ENCODE measurements around the gene SERINC1. TPM values are rescaled to one million over a fixed set of nuclear protein-coding genes. Genes with fewer than 3 reads are reported as not detected.
A peak's percentile ranks its signal among the peaks of the same experiment; 100 is the strongest.
"Not testable (repeated sequence)": the region's sequence is repeated elsewhere in the genome, so short reads cannot be mapped to it uniquely, and the experiment has no call there.

The SERINC1 gene
- total RNA-seq = 100 to 1,000 TPM; 307 to 616 TPM
- polyA plus RNA-seq (ENCODE audit: insufficient read length in 2 of 2) = 100 to 1,000 TPM; 388 to 484 TPM
- long read RNA-seq, donor 1, transcript SERINC1-201 (10 exons, 3,137 nt) = major isoform, 133 of 364 reads
- long read RNA-seq, donor 1, partial matches to known transcripts = 231 of 364 reads
- long read RNA-seq, donor 1, other reads (novel, unspliced or antisense) = 0 of 364 reads
- long read RNA-seq, donor 2, transcript SERINC1-201 (10 exons, 3,137 nt) = major isoform, 29 of 42 reads
- long read RNA-seq, donor 2, partial matches to known transcripts = 13 of 42 reads
- long read RNA-seq, donor 2, other reads (novel, unspliced or antisense) = 0 of 42 reads
- long read RNA-seq, donor 3, transcript SERINC1-201 (10 exons, 3,137 nt) = major isoform, 54 of 73 reads
- long read RNA-seq, donor 3, partial matches to known transcripts = 19 of 73 reads
- long read RNA-seq, donor 3, other reads (novel, unspliced or antisense) = 0 of 73 reads
- long read RNA-seq, donor 4, transcript SERINC1-201 (10 exons, 3,137 nt) = major isoform, 34 of 58 reads
- long read RNA-seq, donor 4, partial matches to known transcripts = 24 of 58 reads
- long read RNA-seq, donor 4, other reads (novel, unspliced or antisense) = 0 of 58 reads

DNA sequence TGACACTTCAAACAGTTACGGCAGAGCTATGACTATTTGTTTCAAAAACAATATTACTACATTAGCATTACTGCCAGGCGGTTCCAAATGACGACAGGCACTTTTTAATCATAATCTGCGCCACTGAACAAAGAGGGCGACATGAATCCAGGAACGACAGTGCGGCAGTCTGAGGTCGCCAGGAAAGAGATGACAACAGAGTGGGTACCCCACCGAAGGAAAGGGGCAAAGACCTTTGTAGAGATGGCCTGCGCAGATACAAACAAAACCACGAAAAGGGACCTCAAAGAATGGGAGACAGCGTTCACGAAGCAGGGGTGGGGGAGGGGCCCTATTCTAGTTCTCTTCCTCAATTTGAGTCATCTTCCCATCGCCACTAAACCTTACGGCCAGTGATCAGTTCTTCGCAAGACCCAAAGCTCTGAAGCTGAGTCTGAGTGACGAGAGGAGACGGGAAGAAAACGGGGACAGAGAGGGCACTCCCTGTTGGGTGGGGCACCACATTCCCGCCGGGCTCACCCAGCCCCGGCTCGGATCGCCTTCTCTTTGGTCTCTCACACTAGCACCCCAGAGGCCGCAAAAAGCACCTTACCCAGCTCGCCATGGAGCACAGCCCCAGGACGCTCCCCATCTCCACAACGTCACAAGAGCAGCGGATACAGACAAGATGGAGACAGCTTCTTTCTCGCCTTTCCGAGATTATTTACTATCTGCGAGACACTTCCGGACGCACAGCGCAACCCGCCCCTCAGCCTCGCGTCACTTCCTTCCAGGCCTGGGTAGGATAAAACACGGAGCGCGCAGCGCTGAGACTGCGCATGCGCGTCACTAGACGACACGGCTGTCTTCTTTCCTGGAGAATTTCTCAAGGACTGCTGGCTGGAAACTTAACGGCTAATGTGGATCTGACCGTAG lies at the start of gene SERINC1:
Gene SERINC1 (minus strand): TSS at position 701 of the 915 bp plus-strand sequence. CDS start 70 bp downstream, at position 631.
- under 1% methylated on average over 42 of the region's 49 CpGs for WGBS (ENCODE audit: insufficient coverage)
- Histone ChIP-seq H3K9me3 (ENCODE audit: control insufficient read depth, insufficient read depth, low read length) (no peaks in the 10 kb centered on the region), H3K4me1 (ENCODE audit: control insufficient read depth, insufficient read depth, low read length) (peaks cover 6% of the 10 kb centered on the region), H3K27me3 (ENCODE audit: control insufficient read depth, insufficient read depth, low read length) (no peaks in the 10 kb centered on the region), H3K36me3 (ENCODE audit: control insufficient read depth, insufficient read depth, low read length) (peaks cover 6% of the 10 kb centered on the region), H3K27ac (ENCODE audit: low read depth, low read length) (peak within 1 kb of the TSS; percentile 98), H3K4me3 (ENCODE audit: low read depth, low read length) (peak within 1 kb of the TSS; percentile 99)
- DNase-seq (ENCODE audit: low read depth in 4 of 6, low spot score in 6 of 6) = peak; percentile 86 to 99 (median 96)

DNA sequence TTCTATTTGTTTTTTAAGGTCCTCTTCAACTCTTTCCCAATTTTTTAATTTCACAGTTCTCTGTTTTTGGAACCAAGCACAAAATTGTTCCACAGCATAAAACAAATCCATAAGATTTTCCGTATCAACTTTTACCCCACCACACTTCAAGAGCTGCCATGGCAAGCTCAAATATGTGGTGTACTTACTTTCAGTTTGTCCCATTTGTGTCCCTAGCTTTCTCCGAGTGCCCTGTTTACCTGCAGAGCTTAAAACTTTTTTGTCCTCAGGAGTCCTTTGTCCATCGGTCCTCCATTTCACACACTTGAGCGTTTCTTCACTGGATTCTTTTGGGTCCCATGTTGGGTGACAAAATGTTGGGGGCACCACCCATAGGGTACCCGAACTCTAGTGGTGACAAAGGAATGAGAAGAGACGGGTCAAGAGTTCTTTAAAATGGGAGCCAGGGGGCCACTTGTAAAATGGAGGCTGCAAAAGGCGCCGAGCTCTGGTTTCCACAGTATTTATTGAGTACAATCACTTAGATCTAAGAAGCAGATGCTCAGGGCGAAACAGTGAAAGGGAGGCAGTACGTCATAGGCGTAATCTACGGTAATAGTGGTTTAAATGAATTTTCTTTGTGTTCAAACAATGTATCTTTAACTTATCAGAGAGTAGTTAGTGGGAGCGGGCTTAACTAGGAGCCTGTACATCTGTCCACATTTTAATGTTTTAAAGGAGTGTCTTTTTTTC lies 39.8 kb upstream of the SERINC1 start:
- H3K36me3 ChIP-seq (ENCODE audit: control insufficient read depth, insufficient read depth, low read length) = no peaks in the 10 kb centered on the region
- H3K27ac ChIP-seq (ENCODE audit: low read depth, low read length) = no peak overlapping the region
- WGBS (ENCODE audit: insufficient coverage) = 88% methylated on average over 7 of the region's 13 CpGs
- no peak for DNase-seq (ENCODE audit: low read depth in 4 of 6, low spot score in 6 of 6)
- no peaks in the 10 kb centered on the region for H3K4me1 ChIP-seq (ENCODE audit: control insufficient read depth, insufficient read depth, low read length)
- no peaks in the 10 kb centered on the region for H3K9me3 ChIP-seq (ENCODE audit: control insufficient read depth, insufficient read depth, low read length)
- H3K27me3 ChIP-seq (ENCODE audit: control insufficient read depth, insufficient read depth, low read length) = no peaks in the 10 kb centered on the region
- H3K4me3 ChIP-seq (ENCODE audit: low read depth, low read length) = no peak overlapping the region

DNA sequence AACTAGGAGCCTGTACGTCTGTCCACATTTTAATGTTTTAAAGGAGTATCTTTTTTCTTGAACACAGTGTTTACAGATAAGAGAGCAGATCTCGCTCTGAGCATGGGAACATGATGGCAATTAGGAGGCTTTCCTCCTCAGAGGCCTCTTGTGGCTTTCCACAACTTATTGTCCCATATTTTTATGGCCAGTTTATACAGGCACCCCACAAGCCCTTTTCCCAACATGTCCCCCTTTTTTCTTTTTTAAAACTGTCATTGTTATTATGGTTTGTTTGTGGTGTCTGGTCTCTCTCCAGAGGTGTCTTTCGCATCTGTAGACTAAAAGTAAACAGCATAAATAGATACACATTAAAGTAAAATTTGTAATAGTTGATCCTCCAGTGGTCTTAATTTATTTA lies 33.6 kb upstream of the SERINC1 start:
- DNase-seq (ENCODE audit: low read depth in 4 of 6, low spot score in 6 of 6); H3K36me3 ChIP-seq (ENCODE audit: control insufficient read depth, insufficient read depth, low read length); H3K4me3 ChIP-seq (ENCODE audit: low read depth, low read length); H3K27ac ChIP-seq (ENCODE audit: low read depth, low read length); H3K9me3 ChIP-seq (ENCODE audit: control insufficient read depth, insufficient read depth, low read length); H3K27me3 ChIP-seq (ENCODE audit: control insufficient read depth, insufficient read depth, low read length); H3K4me1 ChIP-seq (ENCODE audit: control insufficient read depth, insufficient read depth, low read length): not testable (repeated sequence)
- WGBS (ENCODE audit: insufficient coverage) = no CpG with 5 or more reads among the region's 3 CpGs

DNA sequence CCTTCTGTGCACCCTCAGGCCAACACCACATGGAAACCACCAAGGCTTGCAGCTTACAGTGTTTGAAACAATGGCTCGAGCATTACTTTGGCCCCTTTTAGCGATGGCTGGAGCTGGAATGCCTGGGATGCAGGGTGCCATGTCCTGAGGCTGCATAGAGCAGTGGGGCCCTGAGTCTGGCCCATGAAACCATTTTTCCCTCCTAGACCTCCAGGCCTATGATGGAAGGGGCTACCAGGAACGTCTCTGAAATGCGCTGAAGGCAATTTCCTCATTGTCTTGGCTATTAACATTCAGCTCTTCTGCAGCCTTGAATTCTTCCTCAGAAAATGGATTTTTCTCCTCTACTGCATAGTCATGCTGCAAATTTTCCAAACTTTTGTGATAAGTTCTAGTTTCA lies 29.9 kb upstream of the SERINC1 start:
- 85% methylated on average over 4 of the region's 4 CpGs for WGBS (ENCODE audit: insufficient coverage)
- Histone ChIP-seq H3K4me3 (ENCODE audit: low read depth, low read length) (no peak overlapping the region), H3K9me3 (ENCODE audit: control insufficient read depth, insufficient read depth, low read length) (peaks cover 11% of the 10 kb centered on the region), H3K36me3 (ENCODE audit: control insufficient read depth, insufficient read depth, low read length) (no peaks in the 10 kb centered on the region), H3K27me3 (ENCODE audit: control insufficient read depth, insufficient read depth, low read length) (no peaks in the 10 kb centered on the region), H3K4me1 (ENCODE audit: control insufficient read depth, insufficient read depth, low read length) (no peaks in the 10 kb centered on the region), H3K27ac (ENCODE audit: low read depth, low read length) (no peak overlapping the region)
- DNase-seq (ENCODE audit: low read depth in 4 of 6, low spot score in 6 of 6) = no peak

DNA sequence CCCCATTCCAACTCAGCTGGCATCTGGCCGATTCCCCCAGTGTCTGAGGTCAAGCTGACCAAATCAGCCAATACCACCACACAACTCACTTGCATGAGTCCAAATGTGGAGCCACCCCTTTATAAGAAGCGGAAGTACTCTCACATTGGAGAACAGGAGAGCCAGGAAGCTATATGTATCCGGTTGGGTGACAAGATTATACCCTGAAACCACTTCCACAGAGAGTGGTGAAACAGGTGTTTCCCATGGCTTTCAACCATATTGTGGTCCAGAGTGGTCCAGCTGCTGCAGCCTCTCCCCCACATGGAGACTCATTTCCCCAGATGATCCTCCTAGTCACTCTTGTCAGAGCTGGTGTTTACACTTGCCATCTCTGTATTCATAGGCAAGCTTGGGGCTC lies 24.0 kb upstream of the SERINC1 start:
- Histone ChIP-seq H3K36me3 (ENCODE audit: control insufficient read depth, insufficient read depth, low read length) (no peaks in the 10 kb centered on the region), H3K27ac (ENCODE audit: low read depth, low read length) (no peak overlapping the region), H3K4me3 (ENCODE audit: low read depth, low read length) (no peak overlapping the region), H3K4me1 (ENCODE audit: control insufficient read depth, insufficient read depth, low read length) (no peaks in the 10 kb centered on the region), H3K9me3 (ENCODE audit: control insufficient read depth, insufficient read depth, low read length) (peaks cover 6% of the 10 kb centered on the region), H3K27me3 (ENCODE audit: control insufficient read depth, insufficient read depth, low read length) (no peaks in the 10 kb centered on the region)
- 89% methylated on average over 1 of the region's 3 CpGs for WGBS (ENCODE audit: insufficient coverage)
- DNase-seq (ENCODE audit: low read depth in 4 of 6, low spot score in 6 of 6) = no peak

DNA sequence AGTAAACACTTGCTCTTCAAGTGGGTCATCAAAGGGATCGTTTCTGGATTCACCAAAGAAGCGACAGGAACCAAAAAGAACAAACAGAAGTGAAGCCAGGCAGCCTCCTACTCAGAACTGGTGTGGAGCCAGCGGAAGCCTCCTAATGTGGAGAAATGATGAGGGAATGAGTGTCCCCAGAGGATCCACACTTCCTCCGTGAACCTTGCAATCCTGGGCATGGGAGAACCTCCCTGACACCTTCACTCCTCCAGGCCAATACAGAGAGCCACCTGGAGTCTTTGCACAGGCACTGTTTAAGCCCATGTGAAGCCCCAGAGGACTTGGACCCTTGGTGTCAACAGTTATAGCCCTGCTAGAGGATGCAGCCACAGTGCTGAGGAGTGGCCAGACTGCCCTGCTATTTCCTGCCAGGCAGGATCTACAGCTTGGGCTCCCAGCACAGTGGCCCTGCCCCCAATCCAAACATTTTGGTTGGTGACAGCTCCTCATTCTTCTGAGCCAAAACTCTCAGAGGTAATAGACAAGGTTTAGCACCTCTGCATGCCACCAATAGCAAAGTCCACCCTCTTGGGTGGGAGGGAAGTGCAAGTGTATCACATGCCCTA lies 23.2 kb upstream of the SERINC1 start:
- 80% methylated on average over 2 of the region's 4 CpGs for WGBS (ENCODE audit: insufficient coverage)
- DNase-seq (ENCODE audit: low read depth in 4 of 6, low spot score in 6 of 6) = no peak
- H3K9me3 ChIP-seq (ENCODE audit: control insufficient read depth, insufficient read depth, low read length) = peaks cover 6% of the 10 kb centered on the region
- no peak overlapping the region for H3K27ac ChIP-seq (ENCODE audit: low read depth, low read length)
- H3K36me3 ChIP-seq (ENCODE audit: control insufficient read depth, insufficient read depth, low read length) = no peaks in the 10 kb centered on the region
- no peaks in the 10 kb centered on the region for H3K4me1 ChIP-seq (ENCODE audit: control insufficient read depth, insufficient read depth, low read length)
- H3K27me3 ChIP-seq (ENCODE audit: control insufficient read depth, insufficient read depth, low read length) = no peaks in the 10 kb centered on the region
- no peak overlapping the region for H3K4me3 ChIP-seq (ENCODE audit: low read depth, low read length)

DNA sequence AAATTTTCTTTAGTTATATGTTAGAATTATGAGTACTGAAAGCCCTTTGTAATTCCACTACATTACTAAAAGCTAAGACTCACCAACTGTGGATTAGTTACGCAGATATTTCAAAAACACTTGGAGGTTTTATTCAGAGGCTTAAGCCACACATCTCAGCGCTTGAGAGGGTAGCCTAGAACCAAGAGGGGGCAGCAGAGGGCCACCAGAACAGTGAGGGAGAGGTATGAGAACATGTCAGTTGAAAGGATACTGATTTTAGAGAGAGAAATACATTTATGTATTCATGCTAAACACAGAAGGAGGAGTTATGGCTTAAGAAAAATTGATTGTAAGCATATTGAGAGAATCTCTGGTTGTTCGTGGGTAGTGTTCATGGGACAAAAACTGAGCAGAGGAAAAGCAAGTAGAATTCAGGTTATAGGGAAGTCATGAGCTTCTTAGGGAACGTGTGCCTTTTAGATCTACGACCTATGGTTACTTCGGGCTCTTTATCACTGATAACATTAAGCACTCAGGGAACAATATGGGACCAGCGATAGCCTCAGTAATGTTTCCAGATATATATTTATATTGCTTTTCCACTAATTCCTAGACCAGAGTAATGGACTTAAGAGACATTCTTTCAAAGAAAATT lies 20.4 kb upstream of the SERINC1 start:
- Histone ChIP-seq H3K27ac (ENCODE audit: low read depth, low read length) (no peak overlapping the region), H3K4me3 (ENCODE audit: low read depth, low read length) (no peak overlapping the region), H3K36me3 (ENCODE audit: control insufficient read depth, insufficient read depth, low read length) (no peaks in the 10 kb centered on the region), H3K4me1 (ENCODE audit: control insufficient read depth, insufficient read depth, low read length) (no peaks in the 10 kb centered on the region), H3K9me3 (ENCODE audit: control insufficient read depth, insufficient read depth, low read length) (peaks cover 4% of the 10 kb centered on the region), H3K27me3 (ENCODE audit: control insufficient read depth, insufficient read depth, low read length) (no peaks in the 10 kb centered on the region)
- DNase-seq (ENCODE audit: low read depth in 4 of 6, low spot score in 6 of 6) = peak; percentile 50 to 95 (median 70)
- 0% methylated on average over 1 of the region's 7 CpGs for WGBS (ENCODE audit: insufficient coverage)

DNA sequence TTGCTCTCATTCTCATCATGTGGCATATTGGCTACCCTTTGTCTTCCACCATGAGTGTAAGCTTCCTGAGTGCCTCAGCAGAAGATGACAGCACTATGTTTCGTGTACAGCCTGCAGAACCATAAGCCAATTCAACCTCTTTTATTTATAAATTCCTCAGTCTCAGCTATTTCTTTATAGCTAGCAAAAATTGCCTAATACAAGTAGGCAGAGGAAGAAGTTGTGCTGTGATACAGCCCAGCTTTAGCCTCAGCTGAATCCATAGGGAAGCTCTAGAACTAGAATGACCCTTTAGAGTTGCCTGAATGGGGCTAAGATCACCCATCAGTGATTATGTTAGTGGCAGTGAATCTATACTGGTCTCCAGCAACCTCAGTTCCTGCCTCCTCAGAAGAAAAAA lies 19.0 kb upstream of the SERINC1 start:
- H3K4me3 ChIP-seq (ENCODE audit: low read depth, low read length) = no peak overlapping the region
- no peaks in the 10 kb centered on the region for H3K4me1 ChIP-seq (ENCODE audit: control insufficient read depth, insufficient read depth, low read length)
- no CpG with 5 or more reads among the region's 1 CpG for WGBS (ENCODE audit: insufficient coverage)
- no peak overlapping the region for H3K27ac ChIP-seq (ENCODE audit: low read depth, low read length)
- no peak for DNase-seq (ENCODE audit: low read depth in 4 of 6, low spot score in 6 of 6)
- H3K9me3 ChIP-seq (ENCODE audit: control insufficient read depth, insufficient read depth, low read length) = no peaks in the 10 kb centered on the region
- no peaks in the 10 kb centered on the region for H3K27me3 ChIP-seq (ENCODE audit: control insufficient read depth, insufficient read depth, low read length)
- no peaks in the 10 kb centered on the region for H3K36me3 ChIP-seq (ENCODE audit: control insufficient read depth, insufficient read depth, low read length)

Data from spinal cord (tissue), 10 donors.